Naive thymus-derived CD4-positive, alpha-beta T cell (primary cell): ENCODE measurements around the gene SPANXA1. TPM values are rescaled to one million over a fixed set of nuclear protein-coding genes. Genes with fewer than 3 reads are reported as not detected.

Experiments
- polyA plus RNA-seq, 2 donors: library from polyadenylated mRNA; unstranded; fragments of 300-500 nt; fragmentation: Illumina TruSeq; gene quantifications; one replicate each; pipeline ENCODE4 v1.2.3, GENCODE V29; 2021
- total RNA-seq, 6 experiments: library from RNA in 5 of 6; stranded (reverse) in 5 of 6; gene quantifications; 1 replicate in 5 of 6; 2 replicates in 1 of 6; pipeline ENCODE4 v1.2.3 and lab custom pipeline; 2021 to 2026

SPANXA1 gene
- total and polyA plus RNA-seq, 7 experiments from 2014 or later, result not detected

Other genes starting within 250 kb of the SPANXA1 start
- gene SPANXA2, start 5.0 kb upstream of the SPANXA1 start, total RNA-seq, result not detected
- not detected for gene SPANXA2, start 5.0 kb upstream of the SPANXA1 start, polyA plus RNA-seq
- gene SPANXD, start 114.0 kb upstream of the SPANXA1 start, total RNA-seq, result not detected
- gene SPANXD, start 114.0 kb upstream of the SPANXA1 start, polyA plus RNA-seq, result not detected